Hematopoietic multipotent progenitor cell treated with erythropoietin and hydrocortisone succinate and interleukin-3 and kit ligand, for 17 days (in vitro differentiated cells): ENCODE results near the gene ABHD16A.
"Not testable (repeated sequence)": the region's sequence is repeated elsewhere in the genome, so short reads cannot be mapped to it uniquely, and the experiment has no call there.

Experiments used
- DNase-seq: peaks from one replicate; pipeline ENCODE4 v3.0.0-alpha.2; 2015; ENCODE audit warnings: low spot score

The ABHD16A gene

GRCh38 chr6:31713991-31714684, 11.0 kb upstream of the ABHD16A start:
- DNase-seq, result no peak

DNA sequence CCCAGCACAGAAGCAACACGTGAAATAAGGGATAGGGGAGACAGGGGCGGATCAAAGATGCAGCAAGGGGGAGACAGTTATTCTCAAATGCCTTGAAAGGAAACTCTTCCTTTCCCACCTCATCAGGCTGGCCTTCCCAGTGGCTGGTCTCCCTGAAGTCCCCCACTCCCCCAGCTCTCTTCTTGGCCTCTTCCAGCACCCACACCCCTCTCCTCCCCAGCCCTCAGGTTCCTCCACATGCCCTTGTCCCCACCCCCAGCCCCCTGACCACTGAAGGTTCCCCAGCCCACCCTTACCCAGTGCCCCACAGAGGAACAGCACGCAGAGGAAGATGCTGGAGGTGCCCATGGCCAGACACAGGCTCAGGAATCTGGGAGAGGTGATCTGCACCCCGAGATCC, 10.3 kb upstream of the ABHD16A start:
- no peak for DNase-seq

DNA sequence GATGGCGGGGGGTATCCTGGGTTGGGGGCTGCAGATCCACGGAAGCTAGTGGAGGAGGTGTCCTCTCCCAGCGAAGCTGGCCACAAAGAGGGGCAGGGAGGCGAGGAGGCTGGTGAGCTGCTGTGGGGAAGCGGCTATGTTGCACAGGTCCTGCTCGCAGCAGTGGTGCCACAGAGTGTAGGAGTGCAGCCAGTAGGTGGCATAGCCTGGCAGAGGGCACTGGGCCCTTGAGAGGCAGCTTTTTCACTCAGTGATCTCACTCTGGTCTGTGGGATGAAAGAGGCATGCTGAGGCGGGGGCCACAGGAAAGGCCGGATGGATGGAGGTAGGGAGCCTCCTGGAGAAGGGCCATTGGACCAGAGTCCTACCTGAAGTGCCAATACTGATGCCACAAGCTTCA, 9.2 kb upstream of the ABHD16A start:
- DNase-seq, result no peak

- peak; percentile 59 for DNase-seq
These were observed 8.1 kb upstream of the ABHD16A start for GRCh38 chr6:31711233-31711632.

DNA sequence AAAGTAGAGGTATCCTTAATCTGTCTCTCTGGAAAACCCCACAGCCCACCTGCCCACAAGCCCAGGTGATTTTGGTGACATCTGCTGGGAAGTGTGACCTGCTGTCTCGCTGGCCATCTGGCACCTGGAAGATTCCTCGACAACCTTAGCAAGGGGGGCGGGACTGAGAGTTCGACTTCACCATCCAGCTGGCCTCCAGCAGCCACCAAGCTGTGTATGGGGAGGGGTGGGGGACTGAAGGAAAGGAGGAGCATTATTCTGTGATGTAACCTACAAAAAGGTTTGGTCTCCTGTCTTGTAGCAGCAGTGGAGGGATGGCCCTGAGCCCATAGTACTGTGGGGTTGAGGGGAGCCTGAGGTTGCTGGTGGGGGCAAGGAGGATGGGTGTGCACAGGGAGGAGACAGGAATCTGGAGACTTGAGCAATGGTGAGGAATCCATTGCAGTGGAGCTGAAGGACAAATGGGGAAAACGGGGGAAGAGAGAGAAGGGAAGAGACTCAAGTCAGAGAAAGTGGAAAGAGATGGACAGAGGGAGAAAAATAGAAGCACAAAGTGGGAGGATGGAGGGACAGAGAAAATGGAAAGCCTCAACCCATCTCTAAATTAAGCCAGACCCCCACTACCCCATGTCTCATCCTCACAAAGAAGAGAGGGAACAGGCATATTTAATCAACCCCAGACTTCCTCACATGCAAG, 7.5 kb upstream of the ABHD16A start:
- DNase-seq, result no peak

- DNase-seq, result not testable (repeated sequence)
These were observed 6.0 kb upstream of the ABHD16A start for GRCh38 chr6:31709157-31709556.

GRCh38 chr6:31708224-31708623, 5.1 kb upstream of the ABHD16A start:
- DNase-seq, result no peak

DNA sequence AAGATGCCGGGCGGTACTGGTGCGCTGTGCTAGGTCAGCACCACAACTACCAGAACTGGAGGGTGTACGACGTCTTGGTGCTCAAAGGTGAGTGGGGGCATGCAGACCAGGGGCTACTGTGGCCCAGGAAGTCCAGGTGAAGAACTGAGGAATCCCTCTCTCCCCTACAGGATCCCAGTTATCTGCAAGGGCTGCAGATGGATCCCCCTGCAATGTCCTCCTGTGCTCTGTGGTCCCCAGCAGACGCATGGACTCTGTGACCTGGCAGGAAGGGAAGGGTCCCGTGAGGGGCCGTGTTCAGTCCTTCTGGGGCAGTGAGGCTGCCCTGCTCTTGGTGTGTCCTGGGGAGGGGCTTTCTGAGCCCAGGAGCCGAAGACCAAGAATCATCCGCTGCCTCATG, 4.6 kb upstream of the ABHD16A start:
- DNase-seq, result no peak

DNA sequence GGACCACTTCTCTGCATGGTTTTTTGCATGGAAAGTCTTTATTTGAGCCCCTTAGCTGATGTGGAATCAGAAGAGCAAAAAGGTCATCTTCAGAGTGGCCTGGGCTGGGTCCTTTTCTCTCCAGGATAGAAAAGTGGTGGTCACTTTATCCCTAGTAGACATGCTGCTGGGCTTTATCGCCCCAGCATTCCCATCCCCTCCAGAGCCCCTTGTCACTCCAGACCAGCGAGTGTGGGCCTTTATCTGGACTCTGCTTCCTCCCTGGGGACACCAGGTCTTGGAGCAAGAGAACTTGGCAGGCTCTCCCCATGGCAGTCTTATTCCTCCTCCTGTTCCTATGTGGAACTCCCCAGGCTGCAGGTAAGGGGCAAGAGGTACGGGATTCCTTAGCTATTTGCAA, 3.5 kb upstream of the ABHD16A start, which contains the start of gene LY6G6F:
Gene LY6G6F, plus strand, starts transcription at position 268 of the 400 bp plus-strand sequence. Its CDS starts 41 bp downstream, at position 309.
- no peak for DNase-seq

DNA sequence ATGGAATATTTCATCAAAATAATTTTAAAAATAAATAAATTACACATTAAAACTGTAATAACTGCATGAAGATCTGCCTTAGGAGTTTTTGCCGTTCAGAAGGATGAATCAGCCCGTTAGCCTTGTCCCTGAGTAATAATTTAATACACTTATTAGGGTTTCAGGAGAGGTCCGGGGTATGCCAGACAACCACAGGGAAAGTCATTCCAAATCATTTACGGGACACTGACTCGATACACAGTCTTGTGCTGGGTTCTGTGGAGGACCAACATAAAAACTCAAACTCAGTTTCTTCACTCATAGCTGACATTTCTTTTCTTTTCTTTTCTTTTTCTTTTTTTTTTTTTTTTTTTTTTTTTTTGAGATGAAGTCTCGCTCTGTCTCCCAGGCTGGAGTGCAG, 2.8 kb upstream of the ABHD16A start:
- no peak for DNase-seq

- DNase-seq, result no peak
These were observed 712 bp downstream of the ABHD16A start for GRCh38 chr6:31702405-31702818.

GRCh38 chr6:31701666-31702404, 1.3 kb downstream of the ABHD16A start:
- peak; percentile 73 for DNase-seq

DNA sequence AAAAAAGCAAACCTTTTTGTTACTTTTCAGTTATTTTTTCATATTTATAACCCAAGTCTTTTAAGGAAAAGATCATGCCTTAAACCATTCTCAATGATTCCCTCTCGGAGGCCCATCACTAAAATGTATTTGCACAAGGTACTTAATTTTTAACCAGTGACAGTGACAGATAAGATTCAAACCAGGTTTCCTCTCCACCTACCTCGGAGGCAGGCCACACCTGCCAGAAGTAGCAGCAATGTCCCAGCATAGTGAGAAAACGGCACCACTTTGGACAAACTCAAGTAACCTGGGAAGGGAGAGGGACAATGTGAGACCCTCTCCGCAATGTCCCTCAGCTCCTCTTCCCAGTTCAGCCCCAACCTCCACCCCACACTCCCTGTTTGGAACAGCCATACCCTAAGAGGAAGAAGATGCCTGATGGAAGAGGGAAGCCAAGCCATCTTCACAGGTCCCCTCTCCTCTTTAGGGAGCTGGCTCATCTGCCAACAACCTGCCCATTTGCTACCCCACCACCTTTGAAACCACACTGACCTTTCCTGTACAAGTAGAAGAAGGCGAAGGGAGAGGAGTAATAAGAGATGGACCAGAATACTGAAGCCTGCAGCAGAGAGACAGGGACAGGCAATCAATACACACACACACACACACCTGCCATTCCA, 2.3 kb downstream of the ABHD16A start:
- no peak for DNase-seq

- no peak for DNase-seq
These were observed 5.6 kb downstream of the ABHD16A start for GRCh38 chr6:31697555-31697954.

GRCh38 chr6:31693535-31693934, 9.6 kb downstream of the ABHD16A start:
- no peak for DNase-seq

GRCh38 chr6:31692886-31693285, 10.2 kb downstream of the ABHD16A start:
- DNase-seq, result no peak

GRCh38 chr6:31692353-31692752, 10.8 kb downstream of the ABHD16A start:
- DNase-seq, result no peak

DNA sequence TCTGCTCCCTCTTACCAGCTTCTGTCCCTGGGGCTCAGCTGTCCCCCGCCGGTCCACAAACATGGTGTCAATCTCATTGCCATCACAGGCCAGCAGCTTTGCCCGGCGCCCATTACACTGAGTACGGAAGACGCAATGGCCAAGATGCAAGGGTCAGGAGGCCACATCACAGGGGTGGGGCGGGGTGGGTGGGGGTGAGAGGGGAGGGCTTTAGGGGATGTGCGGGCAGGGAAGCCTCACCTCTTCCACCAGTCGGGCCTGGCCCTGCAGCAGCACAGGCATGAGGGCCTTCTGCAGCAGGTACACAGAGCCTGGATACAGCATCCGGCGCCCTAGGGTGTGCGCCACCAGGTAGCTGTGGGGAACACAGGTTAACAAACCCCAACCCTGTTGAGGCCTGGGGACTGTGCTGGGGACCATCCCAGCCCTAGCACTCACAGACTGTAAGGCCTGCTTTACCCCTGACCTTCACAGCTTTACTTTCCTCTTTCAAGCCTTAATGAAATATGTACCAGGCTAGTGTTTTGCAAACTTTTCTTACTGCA, 11.5 kb downstream of the ABHD16A start:
- DNase-seq, result no peak

- no peak for DNase-seq
These were observed 12.1 kb downstream of the ABHD16A start for GRCh38 chr6:31691078-31691463.

DNA sequence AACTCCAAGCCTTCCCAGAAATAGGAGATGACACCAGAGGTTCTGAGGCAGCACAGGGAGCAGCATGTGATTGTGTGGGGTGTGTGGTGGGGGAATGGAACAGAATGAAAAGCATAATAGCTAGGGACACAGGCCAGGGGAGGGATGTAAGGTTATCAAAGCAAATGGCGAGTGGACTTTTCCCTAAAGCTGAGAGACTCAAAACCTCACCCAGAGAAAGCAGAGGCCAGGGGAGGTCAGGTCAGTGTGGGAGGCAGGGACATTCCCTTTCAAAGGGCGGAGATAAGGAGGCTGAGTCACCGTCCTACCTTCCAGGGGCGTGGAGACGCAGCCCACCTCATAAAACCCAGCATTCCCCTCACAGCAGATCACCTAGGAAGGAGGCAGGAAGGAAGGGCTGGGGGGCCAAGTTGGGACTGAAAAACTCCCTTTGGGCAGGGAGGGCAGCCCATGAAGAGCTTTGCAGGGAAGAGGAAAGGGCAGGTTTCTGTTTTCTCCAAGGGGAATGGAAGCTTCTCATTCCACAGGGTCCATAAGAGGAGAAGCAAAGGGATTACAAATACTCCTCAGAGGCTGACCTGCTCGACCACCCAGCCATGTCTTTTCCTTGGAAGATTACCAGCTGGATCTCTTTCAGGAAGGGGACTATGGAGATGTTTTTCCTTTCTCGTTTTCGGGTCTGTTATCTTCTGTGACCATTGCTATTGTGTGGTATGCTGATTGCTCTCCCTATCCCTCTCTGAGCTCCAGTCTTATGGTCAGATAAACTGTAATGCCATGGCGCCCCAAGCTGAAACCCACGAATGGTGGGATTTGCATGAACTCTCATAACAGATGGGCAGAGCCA, 12.7 kb downstream of the ABHD16A start:
- DNase-seq, result peak; percentile 27
